HCT116 (cell line): ENCODE results near the gene PPHLN1. TPM values are rescaled to one million over a fixed set of nuclear protein-coding genes. Genes with fewer than 3 reads are reported as not detected.

Experiments
- ATAC-seq: fragments of 200-7000 bp; cut with Tn5 transposase; 2 replicates; pipeline ENCODE4 v1.9.1; 2020; ENCODE audit warnings: mild to moderate bottlenecking, moderate library complexity
- BruUV-seq: library from RNA; stranded (reverse); fragments of 400-500 nt; replicated peaks from 2 replicates; lab custom pipeline; 2021; lab: Mats Ljungman, UMichigan
- CTCF ChIA-PET: fragments of 300-600 bp; sonication (Branson Sonifier 250); formaldehyde crosslinking; loops from one replicate; lab custom pipeline; 2021; ENCODE audit warnings: antibody characterized with exemption; lab: Charles Lee
- POLR2A ChIA-PET: fragments of 300-600, 350-600 bp; sonication (Branson Sonifier 250); formaldehyde crosslinking; loops from one replicate; lab custom pipeline; 2021; ENCODE audit warnings: antibody characterized with exemption; lab: Charles Lee
- RAD21 ChIA-PET, 2 experiments: fragments of 300-600 bp; sonication (Branson Sonifier 250); formaldehyde crosslinking; loops; one replicate each; lab custom pipeline; 2023; ENCODE audit warnings: low total read pairs in 2 of 2; ENCODE audit not compliant: uncharacterized antibody in 2 of 2, unreplicated experiment in 2 of 2, low non-redundant PET in 1 of 2; lab: Charles Lee
- DNase-seq: peaks from one replicate; pipeline ENCODE4 v3.0.0-alpha.2; 2010; ENCODE audit warnings: low read depth, low spot score
- H2AFZ ChIP-seq: fragments of 200-600 bp; shearing (Covaris generic), sonication (generic); 2 replicates; pipeline ENCODE4 v1.6.1; 2017; ENCODE audit warnings: low read depth, mixed run types, mixed read lengths, antibody characterized with exemption, low read length; ENCODE audit not compliant: poor library complexity, severe bottlenecking
- H3K27ac ChIP-seq: 2 replicates; pipeline ENCODE4 v1.5.1; 2012; ENCODE audit warnings: low read depth, low read length
- H3K27me3 ChIP-seq: fragments of 200-600 bp; sonication (generic); 2 replicates; pipeline ENCODE4 v1.6.1; 2016; ENCODE audit warnings: mixed run types, low read length, mixed read lengths; ENCODE audit not compliant: insufficient read depth
- H3K36me3 ChIP-seq, 2 experiments: fragments of 200-500 bp in 1 of 2; fragments of 200-600 bp in 1 of 2; sonication (Bioruptor generic) in 1 of 2; sonication (generic) in 1 of 2; 2 replicates each; pipeline versions ENCODE4 v1.5.1 to v1.6.1; 2014 to 2016; ENCODE audit warnings: low read length in 2 of 2, inconsistent platforms in 1 of 2, mixed read lengths in 1 of 2, mixed run types in 1 of 2; ENCODE audit not compliant: insufficient read depth in 2 of 2, control insufficient read depth in 1 of 2
- H3K4me1 ChIP-seq, 2 experiments: fragments of 200-600 bp in 1 of 2; sonication (generic) in 1 of 2; 2 replicates each; pipeline versions ENCODE4 v1.5.1 to v1.6.1; 2012 to 2017; ENCODE audit warnings: low read length in 2 of 2, inconsistent platforms in 1 of 2, mild to moderate bottlenecking in 1 of 2, mixed read lengths in 1 of 2, mixed run types in 1 of 2, moderate library complexity in 1 of 2; ENCODE audit not compliant: insufficient read depth in 2 of 2, control insufficient read depth in 1 of 2
- H3K4me2 ChIP-seq: fragments of 200-600 bp; sonication (generic); 2 replicates; pipeline ENCODE4 v1.6.1; 2017; ENCODE audit warnings: mixed run types, low read length, mixed read lengths
- H3K4me3 ChIP-seq, 2 experiments: fragments of 200-600 bp in 1 of 2; sonication (generic) in 1 of 2; replicated peaks in 1 of 2; 2 replicates each; pipeline ENCODE4 v1.5.1; 2011 to 2016; ENCODE audit warnings: low read length in 2 of 2, control low read depth in 1 of 2, low read depth in 1 of 2, mild to moderate bottlenecking in 1 of 2, mixed read lengths in 1 of 2, mixed run types in 1 of 2
- H3K79me2 ChIP-seq: fragments of 200-600 bp; sonication (generic); 2 replicates; pipeline ENCODE4 v1.6.1; 2017; ENCODE audit warnings: mild to moderate bottlenecking, mixed run types, low read length, moderate library complexity, mixed read lengths; ENCODE audit not compliant: insufficient read depth
- H3K9ac ChIP-seq: fragments of 200-600 bp; sonication (generic); 2 replicates; pipeline ENCODE4 v1.6.1; 2016; ENCODE audit warnings: low read length, mixed read lengths
- H3K9me2 ChIP-seq: fragments of 200-600 bp; sonication (generic), shearing (Covaris generic); 2 replicates; pipeline ENCODE4 v1.6.1; 2017; ENCODE audit warnings: mixed run types, mild to moderate bottlenecking, moderate library complexity; ENCODE audit not compliant: insufficient read depth
- H3K9me3 ChIP-seq, 2 experiments: fragments of 200-500 bp in 1 of 2; fragments of 200-600 bp in 1 of 2; sonication (Bioruptor generic) in 1 of 2; sonication (generic) in 1 of 2; 2 replicates each; pipeline ENCODE4 v1.6.1; 2014 to 2017; ENCODE audit warnings: low read length in 2 of 2, mixed read lengths in 2 of 2, inconsistent platforms in 1 of 2, low read depth in 1 of 2, mild to moderate bottlenecking in 1 of 2, mixed run types in 1 of 2, moderate library complexity in 1 of 2; ENCODE audit not compliant: control insufficient read depth in 1 of 2, insufficient read depth in 1 of 2
- H4K20me1 ChIP-seq: fragments of 200-600 bp; sonication (generic), shearing (Covaris generic); 2 replicates; pipeline ENCODE4 v1.6.1; 2017; ENCODE audit warnings: mixed run types, mild to moderate bottlenecking, moderate library complexity; ENCODE audit not compliant: insufficient read depth
- ATF3 ChIP-seq: IDR thresholded peaks from 2 replicates; pipeline ENCODE4 v1.6.1; 2012
- CEBPB ChIP-seq: IDR thresholded peaks from 2 replicates; pipeline ENCODE4 v1.6.1; 2012; ENCODE audit warnings: low read depth
- CTCF ChIP-seq, 3 experiments: fragments of 200-600 bp in 1 of 3; sonication (generic) in 1 of 3; IDR thresholded peaks in 2 of 3; conservative IDR thresholded peaks in 1 of 3; 2 replicates each; pipeline ENCODE4 v1.5.1; 2012 to 2017; ENCODE audit warnings: low read depth in 2 of 3, low read length in 2 of 3, antibody characterized with exemption in 1 of 3, borderline replicate concordance in 1 of 3, control low read depth in 1 of 3, mild to moderate bottlenecking in 1 of 3, mixed read lengths in 1 of 3, mixed run types in 1 of 3, moderate library complexity in 1 of 3; ENCODE audit not compliant: insufficient read depth in 1 of 3
- ELF1 ChIP-seq: IDR thresholded peaks from 2 replicates; pipeline ENCODE4 v1.6.1; 2012; ENCODE audit warnings: low read depth, borderline replicate concordance
- EZH2 ChIP-seq: fragments of 200-600 bp; sonication (generic); IDR thresholded peaks from 2 replicates; pipeline ENCODE4 v1.6.1; 2017; ENCODE audit warnings: antibody characterized with exemption, mixed run types
- FOSL1 ChIP-seq: IDR thresholded peaks from 2 replicates; pipeline ENCODE4 v1.6.1; 2012; ENCODE audit warnings: low read depth
- JUND ChIP-seq: IDR thresholded peaks from 2 replicates; pipeline ENCODE4 v1.6.1; 2012
- MAX ChIP-seq: IDR thresholded peaks from 2 replicates; pipeline ENCODE4 v1.6.1; 2012
- POLR2A ChIP-seq: IDR thresholded peaks from 2 replicates; pipeline ENCODE4 v1.7.0; 2011; ENCODE audit warnings: borderline replicate concordance; ENCODE audit not compliant: insufficient read depth, insufficient read length; ENCODE audit errors: extremely low read depth
- POLR2AphosphoS5 ChIP-seq: IDR thresholded peaks from 2 replicates; pipeline ENCODE4 v1.6.1; 2011; ENCODE audit warnings: mild to moderate bottlenecking, low read depth, low read length, moderate library complexity
- RAD21 ChIP-seq: IDR thresholded peaks from 2 replicates; pipeline ENCODE4 v1.6.1; 2012; ENCODE audit warnings: low read depth, mild to moderate bottlenecking
- REST ChIP-seq: IDR thresholded peaks from 2 replicates; pipeline ENCODE4 v1.6.1; 2012; ENCODE audit warnings: low read depth
- SIN3A ChIP-seq: IDR thresholded peaks from 2 replicates; pipeline ENCODE4 v1.6.1; 2012; ENCODE audit warnings: low read depth
- SP1 ChIP-seq: IDR thresholded peaks from 2 replicates; pipeline ENCODE4 v1.6.1; 2012; ENCODE audit warnings: low read depth
- TCF7L2 ChIP-seq: IDR thresholded peaks from 2 replicates; pipeline ENCODE4 v1.7.0; 2011; ENCODE audit warnings: borderline replicate concordance, inconsistent platforms; ENCODE audit not compliant: insufficient read depth, insufficient read length; ENCODE audit errors: extremely low read depth
- ZBTB33 ChIP-seq: IDR thresholded peaks from 2 replicates; pipeline ENCODE4 v1.6.1; 2011; ENCODE audit warnings: mild to moderate bottlenecking, low read length, moderate library complexity; ENCODE audit not compliant: insufficient replicate concordance; ENCODE audit errors: extremely low read depth
- ZFX ChIP-seq: fragments of 450-650 bp; IDR thresholded peaks from 2 replicates; pipeline ENCODE4 v1.6.1; 2017
- ZNF274 ChIP-seq: fragments of 200-500 bp; sonication (Bioruptor generic); IDR thresholded peaks from 2 replicates; pipeline ENCODE4 v1.6.1; 2014; ENCODE audit warnings: mild to moderate bottlenecking, low read depth, low read length, inconsistent platforms
- intact Hi-C: fragments of 100-400 bp; cut with micrococcal nuclease; formaldehyde crosslinking; loops from 2 replicates; pipeline ENCODE4 v1.10.0; 2022
- total RNA-seq: library from RNA; stranded (reverse); gene quantifications from one replicate; pipeline ENCODE4 v1.2.1, GENCODE V29; 2021; ENCODE audit not compliant: unreplicated experiment

PPHLN1 gene
- total RNA-seq, 1 experiment from 2014 or later, result 57.4 TPM

- peaks cover 10% of the 10 kb centered on the region; the same call in 1 of the 2 replicates for H4K20me1 ChIP-seq
- no peaks in the 10 kb centered on the region for H3K9me3 ChIP-seq
- no peak overlapping the region for H3K9ac ChIP-seq
- H3K27me3 ChIP-seq, result no peaks in the 10 kb centered on the region
- H3K4me1 ChIP-seq, result no peaks in the 10 kb centered on the region
- H3K36me3 ChIP-seq, result peaks cover 5 to 12% of the 10 kb centered on the region in 2 experiments; a peak in 3 of 4 replicates
- no peak overlapping the region for H2AFZ ChIP-seq
- ATAC-seq (no peak), DNase-seq (no peak)
- ChIA-PET CTCF (no interaction called here), POLR2A (no interaction called here), RAD21 (no interaction called here)
- intact Hi-C loops, result loop anchor here (10.0 kb wide), 1 partner anchor 1061 kb away; no protein-coding TSS in a partner anchor
- no TSS peak for BruUV-seq
- no peak overlapping the region for H3K27ac ChIP-seq
- H3K9me2 ChIP-seq, result no peaks in the 10 kb centered on the region
- TF ChIP-seq EZH2 (no peak), RAD21 (no peak), SP1 (no peak), ELF1 (no peak), POLR2AphosphoS5 (no peak), JUND (no peak), CTCF (IDR thresholded peaks at IDR 0.05 in 2 of 3, conservative IDR thresholded peaks at IDR 0.05 in 1 of 3; ENCODE audit: borderline replicate concordance in 1 of 3, insufficient read depth in 1 of 3, low read depth in 2 of 3, low read length in 2 of 3) (no peak), POLR2A (no peak), ZBTB33 (no peak), SIN3A (no peak), ZFX (no peak), REST (no peak), CEBPB (no peak), ZNF274 (no peak), ATF3 (no peak), FOSL1 (no peak), MAX (no peak), TCF7L2 (no peak)
- TF ChIP-seq, all 23 proteins: peak for 0
- no peak overlapping the region for H3K4me3 ChIP-seq
- peaks cover 97% of the 10 kb centered on the region for H3K79me2 ChIP-seq
- H3K4me2 ChIP-seq, result no peak overlapping the region
Measured at GRCh38 chr12:42336286-42336685, 10.3 kb downstream of the PPHLN1 start.
